Endothelial cell (in vitro differentiated cells): Measurements from ENCODE around the gene PRKAR1A. TPM values are rescaled to one million over a fixed set of nuclear protein-coding genes. Genes with fewer than 3 reads are reported as not detected.
"Not testable (repeated sequence)": the region's sequence is repeated elsewhere in the genome, so short reads cannot be mapped to it uniquely, and the experiment has no call there.

Experiments used
- DNase-seq: peaks from one replicate; pipeline ENCODE4 v3.0.0; 2021; ENCODE audit warnings: low spot score
- H3K27ac Mint-ChIP-seq: one replicate; pipeline ENCODE4 v1.8.0; 2021; ENCODE audit warnings: mixed read lengths, inconsistent platforms; ENCODE audit not compliant: unreplicated experiment
- H3K27me3 Mint-ChIP-seq: one replicate; pipeline ENCODE4 v1.8.0; 2021; ENCODE audit warnings: mild to moderate bottlenecking, moderate library complexity, mixed read lengths, inconsistent platforms; ENCODE audit not compliant: unreplicated experiment
- H3K36me3 Mint-ChIP-seq: one replicate; pipeline ENCODE4 v1.8.0; 2021; ENCODE audit warnings: mild to moderate bottlenecking, low read depth, mixed read lengths, inconsistent platforms; ENCODE audit not compliant: unreplicated experiment
- H3K4me1 Mint-ChIP-seq: one replicate; pipeline ENCODE4 v1.8.0; 2021; ENCODE audit warnings: mild to moderate bottlenecking, mixed read lengths, inconsistent platforms; ENCODE audit not compliant: unreplicated experiment
- H3K4me3 Mint-ChIP-seq: one replicate; pipeline ENCODE4 v1.8.0; 2021; ENCODE audit warnings: mild to moderate bottlenecking, mixed read lengths, inconsistent platforms; ENCODE audit not compliant: unreplicated experiment
- H3K9me3 Mint-ChIP-seq: one replicate; pipeline ENCODE4 v1.8.0; 2021; ENCODE audit warnings: mixed read lengths, inconsistent platforms; ENCODE audit not compliant: unreplicated experiment
- total RNA-seq: library from RNA; stranded (reverse); fragmentation: NEBNext Ultra II Directional; extraction: Animal tissue kit (Norgen Biotek cat#: 25700); gene quantifications from one replicate; pipeline ENCODE4 v1.2.1, GENCODE V29; 2021; ENCODE audit not compliant: unreplicated experiment
- TF ChIP-seq, protein P1 (sequence below): fragments of 200-600 bp; sonication (generic); IDR thresholded peaks from one replicate; pipeline ENCODE4 v1.5.0; 2021; ENCODE audit warnings: antibody characterized with exemption; ENCODE audit not compliant: unreplicated experiment

The PRKAR1A gene
- total RNA-seq, 1 donor from 2014 or later: 248 TPM

DNA sequence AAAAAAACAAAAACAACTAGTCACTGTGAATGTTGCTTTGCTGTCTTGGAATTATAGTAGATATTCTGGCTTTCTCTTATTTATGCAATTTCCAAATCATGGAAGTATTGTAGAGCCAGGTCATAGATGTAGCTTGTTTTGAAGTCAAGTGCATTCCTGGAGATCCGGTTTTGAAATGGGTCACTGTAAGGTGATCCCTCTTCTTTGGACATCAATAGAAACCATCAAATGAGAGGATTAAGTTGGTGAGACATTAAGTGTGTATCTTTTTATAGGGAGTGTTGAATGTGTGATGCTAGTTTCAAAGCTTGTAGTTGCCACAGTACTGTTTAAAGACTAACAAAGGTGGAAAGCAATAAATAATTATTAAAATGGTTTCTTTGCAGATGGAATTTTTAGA lies 4.5 kb downstream of the PRKAR1A start:
- H3K4me1 Mint-ChIP-seq: peaks cover 41% of the 10 kb centered on the region

DNA sequence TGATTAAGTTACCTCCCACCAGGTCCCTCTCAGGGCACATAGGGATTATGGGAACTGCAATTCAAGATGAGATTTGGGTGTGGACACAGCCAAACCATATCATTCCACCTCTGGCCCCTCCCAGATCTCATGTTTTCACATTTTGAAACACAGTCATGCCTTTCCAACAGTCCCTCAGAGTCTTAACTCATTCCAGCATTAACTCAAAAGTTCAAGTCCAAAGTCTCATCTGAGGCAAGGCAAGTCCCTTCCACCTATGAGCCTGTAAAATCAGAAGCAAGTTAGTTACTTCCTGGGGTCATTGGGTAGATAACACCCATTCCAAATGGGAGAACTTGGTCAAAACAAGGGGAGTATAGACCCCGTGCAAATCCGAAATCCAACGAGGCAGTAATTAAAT lies 5.4 kb downstream of the PRKAR1A start:
- H3K9me3 Mint-ChIP-seq, DNase-seq: not testable (repeated sequence)
- H3K4me1 Mint-ChIP-seq: peaks cover 38% of the 10 kb centered on the region
- H3K36me3 Mint-ChIP-seq: peaks cover 55% of the 10 kb centered on the region
- peaks cover 12% of the 10 kb centered on the region for H3K27me3 Mint-ChIP-seq
- H3K4me3 Mint-ChIP-seq: peak overlapping the region; percentile 85
- H3K27ac Mint-ChIP-seq: peak overlapping the region; percentile 86

More for the DNA sequence above, 4.5 kb downstream of the PRKAR1A start:
- no peak for DNase-seq
- Mint-ChIP-seq H3K27ac (no peak overlapping the region), H3K9me3 (no peaks in the 10 kb centered on the region), H3K27me3 (peaks cover 17% of the 10 kb centered on the region), H3K36me3 (peaks cover 51% of the 10 kb centered on the region), H3K4me3 (peak overlapping the region; percentile 32)
- TF ChIP-seq, protein P1, sequence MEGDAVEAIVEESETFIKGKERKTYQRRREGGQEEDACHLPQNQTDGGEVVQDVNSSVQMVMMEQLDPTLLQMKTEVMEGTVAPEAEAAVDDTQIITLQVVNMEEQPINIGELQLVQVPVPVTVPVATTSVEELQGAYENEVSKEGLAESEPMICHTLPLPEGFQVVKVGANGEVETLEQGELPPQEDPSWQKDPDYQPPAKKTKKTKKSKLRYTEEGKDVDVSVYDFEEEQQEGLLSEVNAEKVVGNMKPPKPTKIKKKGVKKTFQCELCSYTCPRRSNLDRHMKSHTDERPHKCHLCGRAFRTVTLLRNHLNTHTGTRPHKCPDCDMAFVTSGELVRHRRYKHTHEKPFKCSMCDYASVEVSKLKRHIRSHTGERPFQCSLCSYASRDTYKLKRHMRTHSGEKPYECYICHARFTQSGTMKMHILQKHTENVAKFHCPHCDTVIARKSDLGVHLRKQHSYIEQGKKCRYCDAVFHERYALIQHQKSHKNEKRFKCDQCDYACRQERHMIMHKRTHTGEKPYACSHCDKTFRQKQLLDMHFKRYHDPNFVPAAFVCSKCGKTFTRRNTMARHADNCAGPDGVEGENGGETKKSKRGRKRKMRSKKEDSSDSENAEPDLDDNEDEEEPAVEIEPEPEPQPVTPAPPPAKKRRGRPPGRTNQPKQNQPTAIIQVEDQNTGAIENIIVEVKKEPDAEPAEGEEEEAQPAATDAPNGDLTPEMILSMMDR: no peak

DNA sequence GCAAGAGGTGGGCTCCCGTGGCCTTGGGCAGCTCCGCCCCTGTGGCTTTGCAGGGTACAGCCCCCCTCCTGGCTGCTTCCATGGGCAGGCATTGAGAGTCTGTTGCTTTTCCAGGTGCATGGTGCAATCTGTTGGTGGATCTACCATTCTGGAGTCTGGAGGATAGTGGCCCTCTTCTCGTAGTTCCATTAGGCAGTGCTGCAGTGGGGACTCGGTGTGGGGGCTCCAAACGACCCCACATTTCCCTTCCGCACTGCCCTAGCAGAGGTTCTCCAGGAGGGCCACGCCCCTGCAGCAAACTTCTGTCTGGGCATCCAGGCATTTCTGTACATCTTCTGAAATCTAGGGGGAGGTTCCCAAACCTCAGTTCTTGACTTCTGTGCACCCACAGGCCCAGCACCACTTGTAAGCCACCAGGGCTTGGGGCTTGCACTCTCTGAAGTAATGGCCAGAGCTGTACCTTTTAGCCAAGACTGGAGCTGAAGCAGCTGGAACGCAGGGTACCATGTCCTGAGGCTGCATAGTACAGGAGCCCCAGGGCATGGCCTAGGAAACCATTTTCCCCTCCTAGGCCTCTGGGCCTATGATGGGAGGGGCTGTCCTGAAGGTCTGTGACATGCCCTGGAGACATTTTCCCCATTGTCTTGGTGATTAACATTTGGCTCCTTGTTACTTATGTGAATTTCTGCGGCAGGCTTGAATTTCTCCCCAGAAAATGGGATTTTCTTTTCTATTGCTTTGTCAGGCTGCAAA lies 6.0 kb downstream of the PRKAR1A start:
- TF ChIP-seq, protein P1: no peak
- Mint-ChIP-seq H3K4me1 (peaks cover 33% of the 10 kb centered on the region), H3K4me3 (peak overlapping the region; percentile 57), H3K27ac (peak overlapping the region; percentile 57), H3K9me3 (no peaks in the 10 kb centered on the region), H3K36me3 (peaks cover 54% of the 10 kb centered on the region), H3K27me3 (peaks cover 7% of the 10 kb centered on the region)
- no peak for DNase-seq

DNA sequence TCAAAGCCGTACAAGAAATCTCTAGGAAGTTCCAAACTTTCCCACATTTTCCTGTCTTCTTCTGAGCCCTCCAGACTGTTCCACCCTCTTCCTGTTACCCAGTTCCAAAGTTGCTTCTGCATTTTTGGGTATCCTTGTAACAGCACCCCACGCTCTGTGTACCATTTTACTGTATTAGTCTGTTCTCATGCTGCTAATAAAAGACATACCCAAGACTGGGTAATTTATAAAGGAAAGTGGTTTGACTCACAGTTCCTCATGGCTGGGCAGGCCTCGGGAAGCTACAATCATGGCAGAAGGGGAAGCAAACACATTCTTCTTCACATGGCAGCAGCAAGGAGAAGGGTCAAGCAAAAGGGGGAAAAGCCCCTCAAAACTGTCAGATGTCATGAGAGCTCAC lies 6.8 kb downstream of the PRKAR1A start:
- peaks cover 27% of the 10 kb centered on the region for H3K4me1 Mint-ChIP-seq
- peaks cover 52% of the 10 kb centered on the region for H3K36me3 Mint-ChIP-seq
- H3K9me3 Mint-ChIP-seq, H3K27me3 Mint-ChIP-seq, H3K27ac Mint-ChIP-seq, DNase-seq: not testable (repeated sequence)
- peak overlapping the region; percentile 57 for H3K4me3 Mint-ChIP-seq

DNA sequence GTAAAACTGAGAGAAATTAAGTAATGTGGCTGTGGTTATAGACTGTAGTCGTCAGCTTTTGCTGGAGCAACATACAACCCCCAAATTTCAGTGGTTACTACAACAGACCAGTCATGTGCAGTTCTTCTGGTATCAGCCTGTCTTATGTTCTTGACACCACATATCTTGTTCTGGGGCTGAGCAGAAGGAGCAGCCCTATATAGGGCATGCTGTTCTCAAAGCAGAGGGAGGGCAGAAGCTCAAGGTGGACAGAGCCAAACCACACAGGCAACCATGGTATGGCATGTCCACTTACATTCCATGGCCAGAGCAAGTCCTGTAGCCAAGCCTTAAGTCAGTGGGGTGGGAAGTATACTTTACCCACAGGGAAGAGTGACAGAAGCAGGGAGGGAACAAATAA lies 7.7 kb downstream of the PRKAR1A start:
- no peak overlapping the region for H3K4me3 Mint-ChIP-seq
- H3K4me1 Mint-ChIP-seq: peaks cover 20% of the 10 kb centered on the region
- no peak for DNase-seq
- TF ChIP-seq, protein P1: no peak
- H3K27me3 Mint-ChIP-seq: peaks cover 3% of the 10 kb centered on the region
- no peaks in the 10 kb centered on the region for H3K9me3 Mint-ChIP-seq
- peaks cover 56% of the 10 kb centered on the region for H3K36me3 Mint-ChIP-seq
- H3K27ac Mint-ChIP-seq: peak overlapping the region; percentile 51

DNA sequence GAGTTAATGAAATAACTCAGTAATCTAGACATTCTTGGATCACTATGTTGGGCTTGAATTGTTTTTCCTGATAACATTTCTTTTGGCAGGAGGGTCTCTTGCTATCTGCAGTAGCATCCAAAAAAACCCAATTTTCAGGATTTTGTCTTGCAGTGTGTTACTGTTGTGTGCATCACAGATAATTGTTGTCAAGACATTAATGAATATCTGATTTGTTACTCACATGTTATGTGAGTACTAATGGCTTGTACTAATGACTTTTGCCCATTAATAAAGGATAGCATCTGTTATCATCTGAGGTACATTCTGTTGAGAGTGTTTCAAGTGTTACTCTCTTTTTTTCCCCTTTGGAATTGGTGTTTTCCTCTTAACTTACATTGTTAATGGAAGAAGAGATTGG lies 10.0 kb downstream of the PRKAR1A start:
- Mint-ChIP-seq H3K9me3 (no peaks in the 10 kb centered on the region), H3K36me3 (peaks cover 51% of the 10 kb centered on the region), H3K27ac (no peak overlapping the region), H3K4me1 (peaks cover 22% of the 10 kb centered on the region), H3K4me3 (no peak overlapping the region), H3K27me3 (peaks cover 2% of the 10 kb centered on the region)
- DNase-seq: no peak
- TF ChIP-seq, protein P1: no peak
